Loucy (cell line): ENCODE data around the gene PHACTR3.

ENCODE experiments used
- H2AFZ ChIP-seq: fragments of 200-600 bp; sonication (generic); 2 replicates; pipeline ENCODE4 v1.6.0; 2016; ENCODE audit warnings: antibody characterized with exemption, mild to moderate bottlenecking, low read length, moderate library complexity
- H3F3A ChIP-seq: fragments of 200-600 bp; 2 replicates; pipeline ENCODE4 v1.6.0; 2016; ENCODE audit warnings: antibody characterized with exemption, low read depth, mild to moderate bottlenecking
- H3K27me3 ChIP-seq: fragments of 200-600 bp; sonication (generic); 2 replicates; pipeline ENCODE4 v1.6.1; 2014; ENCODE audit warnings: low read length, mild to moderate bottlenecking; ENCODE audit not compliant: insufficient read depth, poor library complexity, severe bottlenecking
- H3K36me3 ChIP-seq: fragments of 200-600 bp; sonication (generic); 2 replicates; pipeline ENCODE4 v1.6.1; 2016; ENCODE audit warnings: low read length; ENCODE audit not compliant: insufficient read depth
- H3K4me1 ChIP-seq: fragments of 200-600 bp; sonication (generic); 2 replicates; pipeline ENCODE4 v1.5.1; 2014; ENCODE audit warnings: low read length, mild to moderate bottlenecking; ENCODE audit not compliant: insufficient read depth, poor library complexity, severe bottlenecking
- H3K4me2 ChIP-seq: fragments of 200-600 bp; sonication (generic); 2 replicates; pipeline ENCODE4 v1.6.0; 2014; ENCODE audit warnings: antibody characterized with exemption, low read length, low read depth, mild to moderate bottlenecking; ENCODE audit not compliant: poor library complexity, severe bottlenecking
- H3K4me3 ChIP-seq: fragments of 200-600 bp; sonication (generic); 2 replicates; pipeline ENCODE4 v1.5.1; 2014; ENCODE audit warnings: low read length, mild to moderate bottlenecking, mixed read lengths; ENCODE audit not compliant: poor library complexity, severe bottlenecking
- H3K79me2 ChIP-seq: fragments of 200-600 bp; sonication (generic); 2 replicates; pipeline ENCODE4 v1.6.1; 2014; ENCODE audit warnings: low read length; ENCODE audit not compliant: insufficient read depth
- H3K9ac ChIP-seq: fragments of 200-600 bp; sonication (generic); 2 replicates; pipeline ENCODE4 v1.6.0; 2014; ENCODE audit warnings: mild to moderate bottlenecking, low read depth, low read length, moderate library complexity; ENCODE audit not compliant: poor library complexity, severe bottlenecking
- H3K9me2 ChIP-seq: fragments of 200-600 bp; sonication (generic); replicated peaks from 2 replicates; pipeline ENCODE4 v1.6.1; 2016; ENCODE audit warnings: low read depth, low read length, mixed read lengths
- H3K9me3 ChIP-seq: fragments of 200-600 bp; sonication (generic); 2 replicates; pipeline ENCODE4 v1.6.1; 2014; ENCODE audit warnings: mild to moderate bottlenecking, antibody characterized with exemption, low read length, low read depth; ENCODE audit not compliant: insufficient read depth
- H4K20me1 ChIP-seq: fragments of 200-600 bp; sonication (generic); 2 replicates; pipeline ENCODE4 v1.6.0; 2014; ENCODE audit warnings: antibody characterized with exemption, low read length, mild to moderate bottlenecking; ENCODE audit not compliant: insufficient read depth, poor library complexity, severe bottlenecking
- CTCF ChIP-seq: fragments of 200-600 bp; sonication (generic); conservative IDR thresholded peaks from 2 replicates; pipeline ENCODE4 v1.5.1; 2014; ENCODE audit warnings: mild to moderate bottlenecking, antibody characterized with exemption, low read length
- EZH2phosphoT487 ChIP-seq: fragments of 200-600 bp; IDR thresholded peaks from 2 replicates; pipeline ENCODE4 v1.6.1; 2018; ENCODE audit warnings: antibody characterized with exemption, mild to moderate bottlenecking, moderate library complexity, borderline replicate concordance

Gene PHACTR3

GRCh38 chr20:59668926-59669850 lies 64.8 kb downstream of the PHACTR3 start:
- Histone ChIP-seq H3K27me3 (no peaks in the 10 kb centered on the region), H4K20me1 (peaks cover 4% of the 10 kb centered on the region), H2AFZ (no peak overlapping the region), H3K9me3 (no peaks in the 10 kb centered on the region), H3F3A (no peaks in the 10 kb centered on the region), H3K9ac (no peak overlapping the region), H3K4me2 (no peak overlapping the region), H3K9me2 (no peaks in the 10 kb centered on the region), H3K79me2 (peaks cover 67% of the 10 kb centered on the region), H3K36me3 (no peaks in the 10 kb centered on the region; the same call in 1 of the 2 replicates), H3K4me1 (no peaks in the 10 kb centered on the region), H3K4me3 (no peak overlapping the region)
- TF ChIP-seq EZH2phosphoT487: no peak

GRCh38 chr20:59670786-59671492 lies 66.6 kb downstream of the PHACTR3 start:
- Histone ChIP-seq H3K9me2 (no peaks in the 10 kb centered on the region), H3F3A (no peaks in the 10 kb centered on the region), H3K4me3 (no peak overlapping the region), H3K4me1 (no peaks in the 10 kb centered on the region), H4K20me1 (peaks cover 7% of the 10 kb centered on the region), H3K9ac (no peak overlapping the region), H3K79me2 (peaks cover 72% of the 10 kb centered on the region), H2AFZ (no peak overlapping the region), H3K27me3 (no peaks in the 10 kb centered on the region), H3K4me2 (no peak overlapping the region), H3K36me3 (no peaks in the 10 kb centered on the region), H3K9me3 (no peaks in the 10 kb centered on the region)
- TF ChIP-seq CTCF (no peak), EZH2phosphoT487 (no peak)

DNA sequence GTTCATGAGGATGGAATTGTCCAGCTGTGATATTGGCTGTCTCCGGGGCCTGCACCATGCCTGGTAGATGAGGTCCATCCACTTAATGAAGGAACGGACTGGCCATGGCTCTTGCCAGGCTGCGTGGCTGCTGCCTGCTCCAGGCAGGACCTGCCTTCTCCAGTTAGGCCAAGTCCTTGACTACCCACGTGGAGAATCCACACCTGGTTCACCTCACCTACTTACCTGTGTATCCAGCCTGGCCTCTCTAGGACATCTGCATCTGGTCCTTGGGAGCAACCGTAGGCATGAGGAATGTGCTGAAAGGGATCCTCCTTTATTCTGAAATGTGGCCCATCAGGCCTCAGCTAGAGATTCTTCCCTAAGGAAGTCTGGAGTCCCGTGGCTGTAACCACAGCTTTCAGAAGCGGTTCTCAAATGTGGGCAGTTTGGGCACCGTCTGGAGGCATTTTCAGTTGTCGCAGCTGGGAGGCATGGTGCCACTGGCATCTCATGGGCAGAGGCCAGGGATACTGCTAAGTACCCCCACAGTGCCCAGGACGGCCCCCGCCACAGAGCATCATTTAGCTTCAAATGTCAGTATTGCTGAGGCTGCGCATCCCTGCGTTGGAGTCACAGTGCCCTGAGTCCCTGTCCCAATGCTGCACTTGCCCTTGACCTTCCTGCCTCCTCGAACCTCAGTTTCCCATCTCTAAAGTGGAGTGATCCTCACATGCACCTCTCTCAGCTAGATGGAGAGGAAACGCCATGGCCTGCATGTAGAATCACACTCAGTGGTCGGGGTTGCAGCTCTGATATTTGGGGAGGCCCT lies 67.5 kb downstream of the PHACTR3 start:
- Histone ChIP-seq H3K9me3 (no peaks in the 10 kb centered on the region), H3K27me3 (no peaks in the 10 kb centered on the region)
- TF ChIP-seq CTCF (no peak), EZH2phosphoT487 (no peak)

More for the DNA sequence above, 67.5 kb downstream of the PHACTR3 start:
- no peaks in the 10 kb centered on the region for H3F3A ChIP-seq
- no peaks in the 10 kb centered on the region for H3K4me1 ChIP-seq
- no peaks in the 10 kb centered on the region for H3K36me3 ChIP-seq
- H3K4me3 ChIP-seq: no peak overlapping the region
- peaks cover 6% of the 10 kb centered on the region for H4K20me1 ChIP-seq
- peaks cover 77% of the 10 kb centered on the region for H3K79me2 ChIP-seq
- H2AFZ ChIP-seq: no peak overlapping the region
- H3K9ac ChIP-seq: no peak overlapping the region
- no peak overlapping the region for H3K4me2 ChIP-seq
- H3K9me2 ChIP-seq: no peaks in the 10 kb centered on the region
